H1 (cell line): ENCODE data around the gene IDH3A. TPM values are rescaled to one million over a fixed set of nuclear protein-coding genes. Genes with fewer than 3 reads are reported as not detected.

Experiments used
- FOSL1 ChIP-seq: IDR thresholded peaks from 2 replicates; pipeline ENCODE4 v1.6.1; 2011; ENCODE audit warnings: mild to moderate bottlenecking, low read depth, low read length, moderate library complexity; ENCODE audit not compliant: insufficient read depth
- GABPA ChIP-seq: IDR thresholded peaks from 2 replicates; pipeline ENCODE4 v1.6.1; 2011; ENCODE audit warnings: mild to moderate bottlenecking, low read length, moderate library complexity, borderline replicate concordance; ENCODE audit not compliant: insufficient read depth
- HDAC2 ChIP-seq, 2 experiments: fragments of 300-600 bp in 1 of 2; sonication (generic) in 1 of 2; IDR thresholded peaks; 2 replicates each; pipeline ENCODE4 v1.6.1; 2011 to 2012; ENCODE audit warnings: low read depth in 2 of 2, low read length in 2 of 2, mild to moderate bottlenecking in 2 of 2, moderate library complexity in 2 of 2, borderline replicate concordance in 1 of 2, inconsistent platforms in 1 of 2
- JUND ChIP-seq: IDR thresholded peaks from 2 replicates; pipeline ENCODE4 v1.6.1; 2011; ENCODE audit warnings: mild to moderate bottlenecking, improper control_type of control experiment, low read length
- SIN3A ChIP-seq, 2 experiments: IDR thresholded peaks in 1 of 2; conservative IDR thresholded peaks in 1 of 2; 2 replicates each; pipeline ENCODE4 v1.6.1; 2011 to 2012; ENCODE audit warnings: low read length in 2 of 2, improper control_type of control experiment in 1 of 2, low read depth in 1 of 2, mild to moderate bottlenecking in 1 of 2
- TBP ChIP-seq: IDR thresholded peaks from 2 replicates; pipeline ENCODE4 v1.6.1; 2011; ENCODE audit warnings: low read depth, low read length, improper control_type of control experiment
- ZNF274 ChIP-seq: IDR thresholded peaks from 2 replicates; pipeline ENCODE4 v1.7.0; 2012; ENCODE audit warnings: low read length, borderline replicate concordance; ENCODE audit errors: extremely low read depth
- polyA plus RNA-seq, 7 experiments: library from polyadenylated mRNA; depleted of rRNA in 3 of 7; stranded (reverse) in 5 of 7; unstranded in 2 of 7; fragments of >200 nt in 5 of 7; fragments of 200-250 nt in 2 of 7; gene quantifications; 1 replicate in 5 of 7; 2 replicates in 1 of 7; 4 replicates in 1 of 7; pipeline versions ENCODE4 v1.2.1 to v1.2.3, GENCODE V29; 2011 to 2013; ENCODE audit warnings: missing spikeins in 2 of 7, mixed read lengths in 2 of 7
- total RNA-seq: library from RNA; stranded (reverse); fragmentation: NEBNext Ultra II Directional; extraction: Animal tissue kit (Norgen Biotek cat#: 25700); gene quantifications from 2 replicates; pipeline ENCODE4 v1.2.1, GENCODE V29; 2021

IDH3A gene
- total and polyA plus RNA-seq, 2 of the 8 experiments (the other 6 are each of a cell fraction or from before 2014, with no cell fraction given) = 23.4 to 36.8 TPM

- no peak for TF ChIP-seq SIN3A (conservative IDR thresholded peaks at IDR 0.05 in 1 of 2, IDR thresholded peaks at IDR 0.05 in 1 of 2; ENCODE audit: low read depth in 1 of 2, low read length in 2 of 2)
- no peak for TF ChIP-seq JUND
- no peak for TF ChIP-seq FOSL1
- TF ChIP-seq ZNF274 = no peak
- TF ChIP-seq HDAC2 (IDR thresholded peaks at IDR 0.05; ENCODE audit: borderline replicate concordance in 1 of 2, low read depth in 2 of 2, low read length in 2 of 2) = no peak
- no peak for TF ChIP-seq GABPA
- TF ChIP-seq TBP = no peak
These were observed 60.6 kb downstream of the IDH3A start (continued) for GRCh38 chr15:78209646-78210348.
